HG03571 (cell line): ENCODE measurements around the gene ABCB10.
"Not testable (repeated sequence)": the region's sequence is repeated elsewhere in the genome, so short reads cannot be mapped to it uniquely, and the experiment has no call there.

ENCODE experiments used
- ATAC-seq: cut with Tn5 transposase; IDR thresholded peaks from one replicate; pipeline ENCODE4 v1.9.1; 2021; ENCODE audit not compliant: unreplicated experiment

The ABCB10 gene

DNA sequence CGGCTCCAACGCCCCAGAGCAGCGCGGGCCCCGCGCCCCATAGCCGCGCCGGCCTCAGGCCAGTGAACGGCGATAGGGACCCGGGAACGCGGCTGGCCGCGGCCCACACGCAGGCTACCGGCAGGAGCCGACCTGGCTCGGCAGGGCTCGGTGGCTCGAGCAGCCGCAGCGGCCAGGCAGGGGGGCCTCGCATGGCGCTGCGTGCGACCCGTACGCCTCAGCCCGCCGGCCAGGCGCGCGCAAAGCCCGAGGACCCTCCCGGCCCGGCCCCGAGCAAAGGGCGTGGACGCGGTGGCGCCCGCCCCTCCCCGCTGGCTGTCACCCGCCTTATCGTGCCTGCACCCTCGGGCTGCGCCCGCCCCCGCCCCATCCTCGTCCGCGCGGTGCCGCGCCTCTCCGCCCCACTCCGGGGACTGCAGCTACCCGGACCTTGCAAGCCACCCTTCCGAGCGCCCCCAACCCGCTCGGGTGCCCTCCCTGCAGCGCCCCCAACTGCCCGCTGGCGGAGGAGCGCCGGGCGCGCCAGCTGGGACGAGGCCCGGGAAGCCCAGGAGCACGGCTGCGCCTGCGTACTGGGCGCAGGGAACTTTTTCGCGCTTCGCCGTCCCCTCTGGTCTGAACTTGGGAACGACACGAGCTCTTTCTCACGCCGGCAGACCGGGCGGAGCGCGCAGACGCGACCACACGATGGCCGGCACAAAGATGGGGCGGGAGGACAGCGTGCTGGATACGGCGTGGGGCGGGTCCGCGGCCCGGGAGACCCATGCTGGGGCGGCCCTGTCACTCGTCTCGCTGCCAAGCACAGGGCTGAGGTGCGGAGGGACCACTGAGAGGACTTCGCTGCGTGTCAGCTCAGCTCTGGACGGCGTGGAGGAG lies at the start of gene ABCB10:
Gene ABCB10 (minus strand): TSS at position 248 of the 876 bp plus-strand sequence. CDS start 55 bp downstream, at position 193.
- peak; percentile 82 for ATAC-seq

DNA sequence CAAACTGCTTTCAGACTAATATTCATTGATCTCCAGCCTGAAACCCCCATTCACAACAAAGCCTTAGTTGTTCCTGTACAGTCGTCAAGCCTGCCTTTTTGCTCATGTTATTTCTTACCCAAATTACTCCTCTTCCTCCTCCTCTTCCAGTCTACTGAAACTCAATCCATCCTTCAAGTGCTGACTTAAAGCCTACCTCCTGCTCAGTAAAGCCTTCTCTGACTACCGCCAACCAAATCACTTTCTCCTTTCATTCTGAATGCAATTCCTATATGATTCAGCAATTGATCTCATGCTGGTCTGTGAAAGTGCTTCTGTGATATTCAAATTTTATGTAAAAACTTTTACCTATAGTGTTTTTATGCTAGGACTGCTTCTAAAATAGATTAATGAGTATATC lies 48.9 kb upstream of the ABCB10 start:
- ATAC-seq = no peak

DNA sequence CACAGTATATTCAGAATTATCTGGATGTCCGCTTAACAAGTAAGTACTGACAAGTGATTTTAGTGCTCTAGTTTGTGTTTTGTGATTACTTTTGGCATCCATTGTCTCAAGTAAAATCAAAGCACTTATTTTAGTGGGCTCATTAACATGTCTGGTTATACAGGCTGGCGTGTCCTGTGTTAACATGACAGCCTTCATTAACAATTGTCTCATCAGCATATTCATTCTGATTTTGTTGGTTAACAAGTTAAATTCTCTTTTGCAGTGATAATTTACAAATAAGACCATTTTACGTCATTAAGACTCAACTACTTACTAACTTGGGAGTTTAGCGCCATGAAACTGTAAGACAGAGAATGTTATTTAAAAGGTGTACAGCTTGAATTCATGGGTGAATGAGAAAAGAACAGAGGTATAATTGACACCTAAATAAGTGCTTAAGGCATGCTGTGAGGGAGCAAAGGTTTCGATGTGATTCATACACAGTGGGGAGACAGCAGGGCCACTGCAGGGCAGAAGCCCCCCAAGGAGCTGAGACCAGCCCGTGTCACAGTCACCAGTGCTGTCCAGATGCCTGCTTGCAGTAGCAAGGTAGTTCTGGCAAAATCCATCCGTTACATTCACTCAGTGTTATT lies 45.0 kb upstream of the ABCB10 start:
- ATAC-seq = no peak

- no peak for ATAC-seq
Observed at GRCh38 chr1:229600229-229600628, 41.7 kb upstream of the ABCB10 start.

- ATAC-seq = no peak
Observed at GRCh38 chr1:229599218-229599954, 40.9 kb upstream of the ABCB10 start.

- ATAC-seq = no peak
Observed at GRCh38 chr1:229597877-229598276, 39.4 kb upstream of the ABCB10 start.

DNA sequence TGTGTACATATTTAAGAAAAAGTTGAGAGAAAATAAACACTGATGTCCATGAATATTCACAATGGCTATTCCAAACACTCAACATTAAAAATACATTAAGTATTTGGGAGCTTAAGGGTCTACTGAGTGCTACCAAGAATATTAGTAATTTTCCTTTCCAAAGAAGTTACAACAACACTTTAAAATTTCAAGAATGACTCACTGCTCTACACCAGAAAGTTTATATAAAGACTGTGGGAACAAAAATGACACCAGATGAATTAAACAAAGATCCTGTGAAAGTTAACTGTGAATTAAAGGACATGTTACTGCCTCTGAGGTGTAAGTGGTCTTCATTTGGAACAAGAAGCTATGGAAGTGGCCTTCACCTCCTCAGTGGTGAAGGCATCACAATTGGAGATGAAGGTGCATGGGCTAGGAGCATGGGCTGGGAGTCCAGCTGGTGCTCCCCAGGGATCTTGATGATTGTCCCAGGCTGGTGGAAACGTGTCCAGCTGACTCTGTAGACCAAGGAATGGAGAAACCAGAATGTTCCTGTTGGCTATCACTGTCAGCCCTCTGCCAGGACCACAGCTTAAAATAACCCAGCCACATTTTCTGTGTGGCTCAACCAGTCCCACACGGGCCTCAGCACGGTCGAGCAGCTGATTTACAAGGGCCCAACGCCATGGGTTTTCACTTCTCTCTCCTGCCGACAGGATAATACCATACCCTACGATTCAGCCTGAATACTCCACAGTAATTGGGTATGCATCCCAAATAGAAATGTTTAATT lies 38.6 kb upstream of the ABCB10 start:
- no peak for ATAC-seq

DNA sequence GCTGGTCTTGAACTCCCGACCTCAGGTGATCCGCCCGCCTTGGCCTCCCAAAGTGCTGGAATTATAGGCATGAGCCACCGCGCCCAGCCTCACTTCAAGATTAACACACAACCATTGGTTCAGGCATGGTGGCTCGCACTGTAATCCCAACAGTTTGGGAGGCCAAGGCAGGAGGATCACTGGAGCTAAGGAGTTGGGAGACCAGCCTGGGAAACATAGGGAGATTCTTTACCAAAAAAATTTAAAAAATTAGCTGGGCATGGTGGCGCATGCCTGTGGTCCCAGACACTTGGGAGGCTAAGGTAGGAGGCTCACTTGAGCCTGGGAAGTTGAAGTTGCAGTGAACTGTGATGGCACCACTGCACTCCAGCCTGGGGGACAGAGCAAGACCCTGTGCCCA lies 37.4 kb upstream of the ABCB10 start:
- ATAC-seq = not testable (repeated sequence)

GRCh38 chr1:229594227-229595008 lies 35.9 kb upstream of the ABCB10 start:
- no peak for ATAC-seq

- ATAC-seq = no peak
Observed at GRCh38 chr1:229593800-229594199, 35.3 kb upstream of the ABCB10 start.

- ATAC-seq = no peak
Observed at GRCh38 chr1:229590119-229590518, 31.6 kb upstream of the ABCB10 start.

GRCh38 chr1:229585338-229585737 lies 26.8 kb upstream of the ABCB10 start:
- no peak for ATAC-seq

DNA sequence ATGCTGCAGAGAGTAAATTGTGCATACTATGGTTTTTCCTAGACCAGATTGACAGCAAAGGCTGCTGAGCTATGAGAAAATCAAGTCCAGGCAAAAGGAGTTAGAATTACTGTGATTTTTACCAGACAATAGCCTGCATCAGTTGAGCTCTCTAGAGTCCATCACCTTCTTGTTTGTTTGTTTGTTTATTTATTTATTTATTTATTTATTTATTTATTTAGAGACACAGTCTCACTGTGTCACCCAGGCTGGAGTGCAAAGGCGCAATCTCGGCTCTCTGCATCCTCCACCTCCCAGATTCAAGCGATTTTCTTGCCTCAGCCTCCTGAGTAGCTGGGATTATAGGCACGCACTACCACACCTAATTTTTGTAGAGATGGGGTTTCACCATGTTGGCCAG lies 24.2 kb upstream of the ABCB10 start:
- ATAC-seq = no peak

GRCh38 chr1:229582011-229582694 lies 23.6 kb upstream of the ABCB10 start:
- no peak for ATAC-seq

GRCh38 chr1:229581485-229581884 lies 23.0 kb upstream of the ABCB10 start:
- ATAC-seq = no peak

GRCh38 chr1:229579059-229579673 lies 20.7 kb upstream of the ABCB10 start:
- ATAC-seq = peak; percentile 82

GRCh38 chr1:229578168-229579058 lies 19.9 kb upstream of the ABCB10 start:
- no peak for ATAC-seq
